ENCODE results near the gene SMYD3. TPM values are rescaled to one million over a fixed set of nuclear protein-coding genes. Genes with fewer than 3 reads are reported as not detected.

SMYD3 gene
- total RNA-seq, 1 donor from 2014 or later: 34.9 TPM

- no peaks in the 10 kb centered on the region for H3K27me3 Mint-ChIP-seq (ENCODE audit: low read depth)
- H3K36me3 Mint-ChIP-seq: peaks cover 13% of the 10 kb centered on the region
- H3K27ac Mint-ChIP-seq: no peak overlapping the region
- no peak overlapping the region for H3K4me3 Mint-ChIP-seq
- H3K9me3 Mint-ChIP-seq: peaks cover 13% of the 10 kb centered on the region
- TF ChIP-seq CTCF (IDR thresholded peaks at IDR 0.05; ENCODE audit: unreplicated experiment): no peak
- peaks cover 21% of the 10 kb centered on the region for H3K4me1 Mint-ChIP-seq
- DNase-seq (ENCODE audit: low spot score in 2 of 2, unreplicated experiment in 2 of 2): no peak
These were observed 648.9 kb downstream of the SMYD3 start for GRCh38 chr1:245858022-245858721.

- peaks cover 9% of the 10 kb centered on the region for H3K36me3 Mint-ChIP-seq
- H3K9me3 Mint-ChIP-seq: peaks cover 13% of the 10 kb centered on the region
- H3K27ac Mint-ChIP-seq: no peak overlapping the region
- peaks cover 21% of the 10 kb centered on the region for H3K4me1 Mint-ChIP-seq
- H3K4me3 Mint-ChIP-seq: no peak overlapping the region
- no peak for TF ChIP-seq CTCF (IDR thresholded peaks at IDR 0.05; ENCODE audit: unreplicated experiment)
- H3K27me3 Mint-ChIP-seq (ENCODE audit: low read depth): no peaks in the 10 kb centered on the region
- DNase-seq (ENCODE audit: low spot score in 2 of 2, unreplicated experiment in 2 of 2): no peak
These were observed 650.0 kb downstream of the SMYD3 start for GRCh38 chr1:245856944-245857531.

- Mint-ChIP-seq H3K4me1 (peaks cover 16% of the 10 kb centered on the region), H3K4me3 (no peak overlapping the region), H3K9me3 (peaks cover 13% of the 10 kb centered on the region), H3K36me3 (peaks cover 9% of the 10 kb centered on the region), H3K27ac (no peak overlapping the region), H3K27me3 (ENCODE audit: low read depth) (no peaks in the 10 kb centered on the region)
- TF ChIP-seq CTCF (IDR thresholded peaks at IDR 0.05; ENCODE audit: unreplicated experiment): no peak
- DNase-seq (ENCODE audit: low spot score in 2 of 2, unreplicated experiment in 2 of 2): no peak
These were observed 651.0 kb downstream of the SMYD3 start for GRCh38 chr1:245855846-245856730.

- no peak for TF ChIP-seq CTCF (IDR thresholded peaks at IDR 0.05; ENCODE audit: unreplicated experiment)
- Mint-ChIP-seq H3K4me3 (no peak overlapping the region), H3K36me3 (peaks cover 9% of the 10 kb centered on the region), H3K27me3 (ENCODE audit: low read depth) (no peaks in the 10 kb centered on the region), H3K4me1 (peaks cover 4% of the 10 kb centered on the region), H3K27ac (no peak overlapping the region), H3K9me3 (peaks cover 16% of the 10 kb centered on the region)
- no peak for DNase-seq (ENCODE audit: low spot score in 2 of 2, unreplicated experiment in 2 of 2)
These were observed 653.8 kb downstream of the SMYD3 start for GRCh38 chr1:245853291-245853690.

- Mint-ChIP-seq H3K4me1 (peaks cover under 1% of the 10 kb centered on the region), H3K4me3 (no peak overlapping the region)
These were observed 664.0 kb downstream of the SMYD3 start for GRCh38 chr1:245843101-245843500.

More at GRCh38 chr1:245843101-245843500, 664.0 kb downstream of the SMYD3 start:
- Mint-ChIP-seq H3K9me3 (no peaks in the 10 kb centered on the region), H3K27ac (no peak overlapping the region), H3K36me3 (no peaks in the 10 kb centered on the region), H3K27me3 (ENCODE audit: low read depth) (no peaks in the 10 kb centered on the region)
- TF ChIP-seq CTCF (IDR thresholded peaks at IDR 0.05; ENCODE audit: unreplicated experiment): no peak
- no peak for DNase-seq (ENCODE audit: low spot score in 2 of 2, unreplicated experiment in 2 of 2)

Measured in mesothelial cell of epicardium (in vitro differentiated cells).